ENCODE results near the gene EEIG1. TPM values are rescaled to one million over a fixed set of nuclear protein-coding genes. Genes with fewer than 3 reads are reported as not detected.
A peak's percentile ranks its signal among the peaks of the same experiment; 100 is the strongest.

Gene EEIG1
- total and polyA plus RNA-seq, 7 donors = 3.6 to 11.4 (median 6.1) TPM

DNA sequence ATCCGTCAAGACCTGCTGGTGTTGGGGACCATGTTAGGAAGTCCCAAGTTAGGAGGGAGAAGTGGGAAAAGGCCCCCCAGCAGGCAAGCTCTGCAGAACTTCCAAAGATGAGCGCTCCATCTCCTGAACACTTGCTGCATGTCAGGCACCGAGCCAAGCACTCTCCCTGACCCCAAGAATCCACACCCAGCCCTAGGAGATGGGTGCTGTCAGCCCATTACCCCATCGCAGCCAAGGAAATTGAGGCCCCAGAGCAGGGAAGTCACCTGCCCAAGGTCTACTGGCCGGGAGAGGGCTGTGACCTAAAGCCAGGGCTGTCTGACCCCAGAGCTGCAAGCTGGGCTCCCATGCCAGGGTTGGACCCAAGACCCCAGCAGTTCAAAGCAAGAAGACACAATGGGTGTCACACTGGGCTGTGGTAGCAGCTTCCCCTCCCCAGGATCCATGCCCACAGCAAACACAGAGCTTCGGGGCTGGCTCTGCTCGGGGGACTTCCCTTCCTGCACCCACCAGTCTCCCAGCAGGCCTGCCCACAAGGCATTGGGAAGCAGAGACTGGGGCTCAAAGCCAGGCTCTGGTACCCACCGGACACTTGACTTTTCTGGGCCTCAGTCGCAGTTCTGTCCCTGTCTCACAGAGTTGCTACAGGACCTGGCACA lies 13.5 kb downstream of the EEIG1 start:
- H3K36me3 ChIP-seq (ENCODE audit: insufficient read depth in 1 of 2, low read depth in 1 of 2) = no peaks in the 10 kb centered on the region
- no peaks in the 10 kb centered on the region for H3K27me3 ChIP-seq (ENCODE audit: insufficient read depth in 3 of 3, low read length in 2 of 3)
- H3K27ac ChIP-seq = no peak overlapping the region
- no peak overlapping the region for H3K4me3 ChIP-seq
- ATAC-seq = no peak
- TF ChIP-seq, protein P1, sequence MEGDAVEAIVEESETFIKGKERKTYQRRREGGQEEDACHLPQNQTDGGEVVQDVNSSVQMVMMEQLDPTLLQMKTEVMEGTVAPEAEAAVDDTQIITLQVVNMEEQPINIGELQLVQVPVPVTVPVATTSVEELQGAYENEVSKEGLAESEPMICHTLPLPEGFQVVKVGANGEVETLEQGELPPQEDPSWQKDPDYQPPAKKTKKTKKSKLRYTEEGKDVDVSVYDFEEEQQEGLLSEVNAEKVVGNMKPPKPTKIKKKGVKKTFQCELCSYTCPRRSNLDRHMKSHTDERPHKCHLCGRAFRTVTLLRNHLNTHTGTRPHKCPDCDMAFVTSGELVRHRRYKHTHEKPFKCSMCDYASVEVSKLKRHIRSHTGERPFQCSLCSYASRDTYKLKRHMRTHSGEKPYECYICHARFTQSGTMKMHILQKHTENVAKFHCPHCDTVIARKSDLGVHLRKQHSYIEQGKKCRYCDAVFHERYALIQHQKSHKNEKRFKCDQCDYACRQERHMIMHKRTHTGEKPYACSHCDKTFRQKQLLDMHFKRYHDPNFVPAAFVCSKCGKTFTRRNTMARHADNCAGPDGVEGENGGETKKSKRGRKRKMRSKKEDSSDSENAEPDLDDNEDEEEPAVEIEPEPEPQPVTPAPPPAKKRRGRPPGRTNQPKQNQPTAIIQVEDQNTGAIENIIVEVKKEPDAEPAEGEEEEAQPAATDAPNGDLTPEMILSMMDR (IDR thresholded peaks at IDR 0.05) = no peak
- peaks cover 89% of the 10 kb centered on the region for H3K4me1 ChIP-seq
- DNase-seq = no peak
- intact Hi-C loops (cut with DNase I) = no loop called here
- 71 to 86% (median 73%) methylated on average over 9 of the region's 9 CpGs for WGBS, 3 donors
- H3K9me3 ChIP-seq = no peaks in the 10 kb centered on the region

DNA sequence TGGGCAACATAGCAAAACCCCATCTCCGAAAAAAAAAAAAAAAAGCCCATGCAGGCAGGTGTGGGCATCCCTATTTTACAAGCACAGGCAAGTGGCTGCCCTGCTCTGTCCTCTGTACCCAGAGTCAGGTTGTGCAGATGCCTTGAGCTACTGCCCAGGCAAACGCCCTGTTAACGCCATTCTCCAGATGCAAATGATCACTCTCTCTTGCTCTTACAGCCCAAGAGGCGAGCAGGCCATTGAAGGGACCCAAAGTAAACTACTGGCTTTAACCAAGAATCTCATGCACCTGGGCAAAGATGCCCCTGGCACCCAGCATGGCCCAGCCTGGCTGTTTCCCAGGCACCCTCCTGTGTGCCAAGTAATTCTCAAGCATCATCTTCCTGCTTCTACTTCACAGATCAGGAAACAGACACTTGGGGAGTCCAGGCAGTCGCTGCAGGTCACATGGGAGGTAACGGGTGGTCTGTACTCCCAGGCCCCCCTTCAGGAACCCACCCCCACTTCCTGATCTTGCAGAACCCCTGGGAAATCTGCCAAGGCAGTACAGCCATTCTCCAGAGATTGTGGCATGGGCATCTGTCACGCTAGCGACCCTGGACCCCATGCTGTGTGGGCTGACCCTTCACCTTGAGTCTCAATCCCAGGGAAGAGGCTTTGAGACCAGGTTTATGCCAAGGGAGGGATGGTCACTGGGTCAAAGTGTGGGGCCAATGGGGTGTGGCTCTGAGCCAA lies 14.2 kb downstream of the EEIG1 start:
- H3K4me1 ChIP-seq = peaks cover 84% of the 10 kb centered on the region
- WGBS, 3 donors = 57 to 82% (median 68%) methylated on average over 8 of the region's 8 CpGs

DNA sequence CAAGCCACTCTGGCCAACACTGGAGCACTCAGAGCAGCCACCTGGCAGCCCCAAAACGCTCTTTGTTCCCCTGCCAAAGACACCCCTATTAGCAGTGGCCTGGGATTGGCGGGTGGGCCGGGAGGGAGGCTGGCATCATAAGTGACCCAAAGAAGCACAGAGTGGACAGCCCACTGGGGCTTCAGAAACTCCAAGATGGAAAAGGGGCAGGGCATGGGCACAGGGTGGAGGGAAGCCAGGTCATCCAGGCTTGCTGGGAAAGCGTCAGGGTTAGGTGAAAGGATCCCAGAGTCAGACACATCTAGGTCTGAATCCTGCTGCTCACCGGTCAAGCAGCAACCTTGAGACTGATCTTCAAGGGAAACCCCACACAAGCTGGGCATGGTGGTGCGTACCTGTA lies 14.8 kb downstream of the EEIG1 start:
- Histone ChIP-seq H3K4me1 (peaks cover 79% of the 10 kb centered on the region), H3K36me3 (ENCODE audit: insufficient read depth in 1 of 2, low read depth in 1 of 2) (no peaks in the 10 kb centered on the region), H3K27ac (peak overlapping the region; percentile 85), H3K9me3 (no peaks in the 10 kb centered on the region), H3K27me3 (ENCODE audit: insufficient read depth in 3 of 3, low read length in 2 of 3) (no peaks in the 10 kb centered on the region), H3K4me3 (peak overlapping the region; percentile 7)
- intact Hi-C loops (cut with DNase I) = no loop called here
- TF ChIP-seq, protein P1 (IDR thresholded peaks at IDR 0.05) = no peak
- DNase-seq = no peak
- 38 to 53% (median 41%) methylated on average over 6 of the region's 6 CpGs for WGBS, 3 donors
- peak; percentile 6 to 24 (median 12) for ATAC-seq

More for the DNA sequence above, 14.2 kb downstream of the EEIG1 start:
- Histone ChIP-seq H3K4me3 (no peak overlapping the region), H3K9me3 (no peaks in the 10 kb centered on the region), H3K27me3 (ENCODE audit: insufficient read depth in 3 of 3, low read length in 2 of 3) (no peaks in the 10 kb centered on the region), H3K27ac (peak overlapping the region; percentile 85), H3K36me3 (ENCODE audit: insufficient read depth in 1 of 2, low read depth in 1 of 2) (no peaks in the 10 kb centered on the region)
- TF ChIP-seq, protein P1 (IDR thresholded peaks at IDR 0.05) = no peak
- DNase-seq (no peak), ATAC-seq (no peak)
- intact Hi-C loops (cut with DNase I) = no loop called here

DNA sequence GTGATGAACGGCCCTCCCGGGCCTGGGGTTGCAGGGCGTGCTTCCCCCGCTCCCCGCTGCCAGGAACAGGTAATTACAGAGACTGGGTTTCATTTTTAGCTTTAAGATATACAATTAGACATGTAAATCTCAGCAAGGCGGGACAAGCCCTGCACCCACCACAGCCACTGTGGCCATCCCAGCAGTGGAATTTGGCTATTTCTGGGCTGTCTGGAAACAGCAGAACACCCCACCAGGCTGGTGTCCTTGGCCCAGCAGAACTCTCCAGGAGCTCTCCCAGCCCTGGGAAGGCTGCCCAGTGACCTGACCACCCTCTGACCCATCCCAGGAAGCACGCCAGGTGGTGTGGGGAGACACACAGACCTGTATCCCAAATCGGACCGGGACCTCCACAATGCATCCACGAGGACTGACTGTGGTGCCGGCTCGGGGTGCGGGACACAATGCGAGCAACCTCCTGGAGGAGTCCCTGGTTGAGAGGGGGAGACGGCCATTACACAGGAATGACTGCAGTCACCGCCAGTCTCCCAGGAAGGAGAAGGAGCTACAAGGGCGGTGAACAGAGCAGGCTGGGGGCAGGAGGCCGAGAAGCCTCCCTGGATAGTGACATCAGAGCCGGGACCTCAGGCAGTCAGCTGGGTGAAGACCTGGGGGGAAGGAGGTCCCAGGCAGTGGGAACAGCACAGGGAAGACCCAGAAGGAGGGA lies 17.3 kb downstream of the EEIG1 start:
- Histone ChIP-seq H3K4me3 (no peak overlapping the region), H3K36me3 (ENCODE audit: insufficient read depth in 1 of 2, low read depth in 1 of 2) (no peaks in the 10 kb centered on the region), H3K27ac (peak overlapping the region; percentile 14), H3K27me3 (ENCODE audit: insufficient read depth in 3 of 3, low read length in 2 of 3) (no peaks in the 10 kb centered on the region), H3K4me1 (peaks cover 72% of the 10 kb centered on the region), H3K9me3 (no peaks in the 10 kb centered on the region)
- TF ChIP-seq, protein P1 (IDR thresholded peaks at IDR 0.05) = no peak
- ATAC-seq (peak in 1 of 4 donors; percentile 1), DNase-seq (no peak)
- intact Hi-C loops (cut with DNase I) = no loop called here
- 78 to 85% (median 79%) methylated on average over 19 of the region's 19 CpGs for WGBS, 3 donors
